Measurements from ENCODE around the gene POLR3G. TPM values are rescaled to one million over a fixed set of nuclear protein-coding genes. Genes with fewer than 3 reads are reported as not detected.

POLR3G gene
- total and polyA plus RNA-seq, 2 of the 13 experiments (the other 11 are each of a cell fraction or from before 2014, with no cell fraction given) = 1.2 to 7.3 TPM

- POLR2A ChIA-PET = no interaction called here
- ATAC-seq (no peak), DNase-seq (ENCODE audit: low spot score) (no peak), FAIRE-seq (no peak)
- H3K27me3 ChIP-seq (ENCODE audit: control insufficient read depth in 1 of 2, insufficient read depth in 2 of 2, low read length in 2 of 2) = no peaks in the 10 kb centered on the region
- no peak overlapping the region for H2AFZ ChIP-seq (ENCODE audit: low read length)
- H4K20me1 ChIP-seq (ENCODE audit: insufficient read depth, low read length) = no peaks in the 10 kb centered on the region
- TF ChIP-seq DDIT3 (CRISPR knock-in tag; IDR thresholded peaks at IDR 0.05) = no peak
- no peak for TF ChIP-seq SIN3B (IDR thresholded peaks at IDR 0.05; ENCODE audit: low read length)
- no peak for TF ChIP-seq HES4 (CRISPR knock-in tag; IDR thresholded peaks at IDR 0.05; ENCODE audit: borderline replicate concordance)
- no peak for TF ChIP-seq ZNF253 (CRISPR knock-in tag; IDR thresholded peaks at IDR 0.05; ENCODE audit: borderline replicate concordance)
- no peak for TF ChIP-seq ZNF20 (CRISPR knock-in tag; IDR thresholded peaks at IDR 0.05)
- no peak for TF ChIP-seq REL (CRISPR knock-in tag; conservative IDR thresholded peaks at IDR 0.05)
- TF ChIP-seq LRRFIP1 (CRISPR knock-in tag; conservative IDR thresholded peaks at IDR 0.05) = no peak
- TF ChIP-seq ZNF121 (CRISPR knock-in tag; IDR thresholded peaks at IDR 0.05) = no peak
- no peak for TF ChIP-seq IKZF5 (CRISPR knock-in tag; IDR thresholded peaks at IDR 0.05)
- no peak for TF ChIP-seq ZNF644 (CRISPR knock-in tag; IDR thresholded peaks at IDR 0.05; ENCODE audit: low read depth)
- TF ChIP-seq ZSCAN21 (CRISPR knock-in tag; IDR thresholded peaks at IDR 0.05; ENCODE audit: borderline replicate concordance) = no peak
- WGBS (ENCODE audit: low lambda C conversion rate) = 98% methylated on average over 8 of the region's 8 CpGs
- H3K9ac ChIP-seq (ENCODE audit: insufficient read depth, low read depth, low read length) = no peak overlapping the region
- CTCF ChIA-PET (ENCODE audit: low intra/inter-chr PET ratio, low total read pairs) = no interaction called here
- H3K36me3 ChIP-seq (replicated peaks in 1 of 2; ENCODE audit: control insufficient read depth in 1 of 2, insufficient read depth in 2 of 2, low read length in 2 of 2) = 0 out of 5 replicates have a peak, but pooled peaks cover 0 to 4% of the 10 kb centered on the region in 2 experiments
- no peak overlapping the region for H3K4me3 ChIP-seq (replicated peaks in 1 of 3; ENCODE audit: insufficient read depth in 1 of 3, low read depth in 2 of 3, low read length in 3 of 3)
- intact Hi-C loops (cut with micrococcal nuclease; ENCODE audit: unreplicated experiment) = no loop called here
- no peaks in the 10 kb centered on the region for H3K79me2 ChIP-seq (ENCODE audit: insufficient read depth, low read length)
- H3K4me1 ChIP-seq (ENCODE audit: insufficient read depth, low read length) = no peaks in the 10 kb centered on the region
- in situ Hi-C loops (cut with HindIII; ENCODE audit: extremely low pct_ligation_motif_present, low pct_unique_long_range_greater_than_20kb) = no loop called here
- no peak overlapping the region for H3K27ac ChIP-seq (ENCODE audit: extremely low read length, insufficient read depth, low read length)
- BruUV-seq (replicated peaks) = no TSS peak
- H3K4me2 ChIP-seq (ENCODE audit: low read depth, low read length) = no peak overlapping the region
- no peaks in the 10 kb centered on the region for H3K9me3 ChIP-seq (ENCODE audit: low read length)
Observed at GRCh38 chr5:90483206-90483605, 8.5 kb downstream of the POLR3G start.

All from HepG2 (cell line).